Panc1 (cell line): ENCODE results near the gene ARRDC2.

Experiments
- CTCF ChIP-seq: fragments of 450-650 bp; IDR thresholded peaks from 2 replicates; pipeline ENCODE4 v1.5.1; 2017; ENCODE audit warnings: mild to moderate bottlenecking
- POLR2AphosphoS5 ChIP-seq: IDR thresholded peaks from 2 replicates; pipeline ENCODE4 v1.6.1; 2012; ENCODE audit warnings: mild to moderate bottlenecking, low read depth, low read length, moderate library complexity
- REST ChIP-seq, 2 experiments: IDR thresholded peaks; 2 replicates each; pipeline ENCODE4 v1.6.1; 2011 to 2012; ENCODE audit warnings: low read depth in 2 of 2, control low read depth in 1 of 2, low read length in 1 of 2, mild to moderate bottlenecking in 1 of 2, moderate library complexity in 1 of 2; ENCODE audit not compliant: insufficient read depth in 1 of 2
- SIN3A ChIP-seq: IDR thresholded peaks from 2 replicates; pipeline ENCODE4 v1.6.1; 2012; ENCODE audit warnings: low read depth, mild to moderate bottlenecking, low read length, moderate library complexity, borderline replicate concordance; ENCODE audit not compliant: insufficient read depth
- TCF7L2 ChIP-seq: IDR thresholded peaks from 2 replicates; pipeline ENCODE4 v1.6.1; 2011; ENCODE audit warnings: mild to moderate bottlenecking, low read depth, low read length, inconsistent platforms

- no peak for TF ChIP-seq CTCF
- TF ChIP-seq TCF7L2: no peak
- no peak for TF ChIP-seq POLR2AphosphoS5
- TF ChIP-seq REST (IDR thresholded peaks at IDR 0.05; ENCODE audit: insufficient read depth in 1 of 2, low read depth in 2 of 2, low read length in 1 of 2): no peak
- no peak for TF ChIP-seq SIN3A
Observed at GRCh38 chr19:18059297-18059696, 51.3 kb downstream of the ARRDC2 start.
